Caki2 (cell line): ENCODE results near the gene BET1L. TPM values are rescaled to one million over a fixed set of nuclear protein-coding genes. Genes with fewer than 3 reads are reported as not detected.

Experiments used
- DNase-seq: peaks from one replicate; pipeline ENCODE4 v3.0.0-alpha.2; 2015; ENCODE audit warnings: low read depth
- in situ Hi-C: cut with HindIII; loops from 2 replicates; pipeline ENCODE4 v1.10.0; 2016; ENCODE audit warnings: low sequenced_read_pairs, low pct_unique_long_range_greater_than_20kb, mixed read lengths
- total RNA-seq: library from RNA; depleted of rRNA; stranded (reverse); fragments of >200 nt; shearing (Covaris generic); gene quantifications from 2 replicates; pipeline ENCODE4 v1.2.3, GENCODE V29; 2014; ENCODE audit warnings: low replicate concordance

Gene BET1L
- total RNA-seq, 1 experiment from 2014 or later: 23.3 TPM

- in situ Hi-C loops: no loop called here
- no peak for DNase-seq
Measured at GRCh38 chr11:213111-213510, 5.9 kb upstream of the BET1L start.

DNA sequence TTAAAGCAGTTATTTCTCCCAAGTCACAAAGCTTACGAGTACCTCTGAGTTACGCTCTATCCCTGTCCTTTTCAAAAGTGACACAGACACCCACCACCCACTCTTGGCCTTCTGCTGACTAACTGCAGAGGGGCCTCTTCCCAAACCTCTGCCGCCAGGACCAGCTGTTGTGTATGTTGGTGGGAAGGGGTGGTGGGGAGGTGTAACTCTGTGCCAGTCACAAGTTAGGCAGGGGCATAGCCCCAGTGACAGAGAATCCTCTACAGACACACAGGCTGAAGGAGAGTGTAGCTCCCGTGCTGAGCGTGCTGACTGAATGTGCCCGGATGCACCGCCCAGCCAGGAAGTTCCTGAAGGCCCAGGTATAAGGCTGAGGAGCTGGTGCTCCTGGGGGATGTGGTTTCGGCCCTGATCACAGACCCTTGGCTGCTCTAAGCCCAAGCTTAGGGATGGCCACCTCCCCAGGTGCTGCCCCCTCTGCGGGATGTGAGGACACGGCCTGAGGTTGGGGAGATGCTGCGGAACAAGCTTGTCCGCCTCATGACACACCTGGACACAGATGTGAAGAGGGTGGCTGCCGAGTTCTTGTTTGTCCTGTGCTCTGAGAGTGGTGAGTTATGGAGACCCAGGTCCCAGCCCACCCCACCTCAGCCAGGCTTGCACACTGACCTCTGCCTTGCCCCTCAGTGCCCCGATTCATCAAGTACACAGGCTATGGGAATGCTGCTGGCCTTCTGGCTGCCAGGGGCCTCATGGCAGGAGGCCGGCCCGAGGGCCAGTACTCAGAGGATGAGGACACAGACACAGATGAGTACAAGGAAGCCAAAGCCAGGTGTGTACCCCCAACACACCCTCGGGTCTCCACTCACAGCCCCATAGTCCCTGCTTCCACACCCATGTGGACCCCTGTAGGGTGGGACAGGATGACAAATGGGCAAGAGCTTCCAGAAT, 5.2 kb upstream of the BET1L start:
- no peak for DNase-seq
- in situ Hi-C loops: no loop called here

- no peak for DNase-seq
Measured at GRCh38 chr11:211741-212140, 4.5 kb upstream of the BET1L start.

DNA sequence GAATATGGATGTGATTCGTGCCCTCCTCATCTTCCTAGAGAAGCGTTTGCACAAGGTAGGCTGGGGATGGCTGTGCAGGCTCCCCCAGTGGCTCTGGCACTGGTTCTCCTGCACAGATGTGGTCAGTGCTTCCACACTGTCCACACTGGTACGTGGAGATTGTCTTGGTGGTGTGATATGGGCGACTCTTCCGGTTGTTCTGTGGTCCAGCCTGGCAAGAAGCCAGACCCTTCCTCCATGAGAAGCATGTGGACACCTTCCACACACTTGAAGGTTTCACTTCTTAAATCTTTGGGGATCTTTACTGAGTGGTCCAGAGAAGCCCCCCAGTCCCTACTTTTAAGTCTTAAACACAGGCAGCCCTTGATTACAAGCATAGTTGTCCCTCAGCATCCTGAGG, 4.1 kb upstream of the BET1L start:
- in situ Hi-C loops: no loop called here
- no peak for DNase-seq

More at GRCh38 chr11:211741-212140, 4.5 kb upstream of the BET1L start:
- in situ Hi-C loops: no loop called here

DNA sequence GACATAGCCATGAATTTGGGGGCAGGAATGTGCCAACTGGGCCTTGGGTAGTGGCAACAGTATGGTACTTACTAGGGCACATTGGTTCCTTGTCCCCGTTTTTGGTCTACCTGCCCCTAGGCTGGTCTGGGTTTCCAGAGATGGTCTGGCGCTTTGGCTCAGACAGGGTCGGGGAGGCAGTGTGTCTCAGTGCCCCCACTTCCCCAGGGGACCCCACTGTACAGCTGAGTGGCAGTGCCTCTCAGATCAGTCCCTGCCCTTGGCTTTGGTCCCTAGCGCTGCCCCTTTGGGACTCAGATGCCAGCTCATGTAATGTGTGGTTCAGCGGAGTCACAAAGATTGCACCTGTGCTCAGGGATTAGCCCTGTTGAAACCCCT, 3.6 kb upstream of the BET1L start:
- DNase-seq: no peak
- in situ Hi-C loops: no loop called here

DNA sequence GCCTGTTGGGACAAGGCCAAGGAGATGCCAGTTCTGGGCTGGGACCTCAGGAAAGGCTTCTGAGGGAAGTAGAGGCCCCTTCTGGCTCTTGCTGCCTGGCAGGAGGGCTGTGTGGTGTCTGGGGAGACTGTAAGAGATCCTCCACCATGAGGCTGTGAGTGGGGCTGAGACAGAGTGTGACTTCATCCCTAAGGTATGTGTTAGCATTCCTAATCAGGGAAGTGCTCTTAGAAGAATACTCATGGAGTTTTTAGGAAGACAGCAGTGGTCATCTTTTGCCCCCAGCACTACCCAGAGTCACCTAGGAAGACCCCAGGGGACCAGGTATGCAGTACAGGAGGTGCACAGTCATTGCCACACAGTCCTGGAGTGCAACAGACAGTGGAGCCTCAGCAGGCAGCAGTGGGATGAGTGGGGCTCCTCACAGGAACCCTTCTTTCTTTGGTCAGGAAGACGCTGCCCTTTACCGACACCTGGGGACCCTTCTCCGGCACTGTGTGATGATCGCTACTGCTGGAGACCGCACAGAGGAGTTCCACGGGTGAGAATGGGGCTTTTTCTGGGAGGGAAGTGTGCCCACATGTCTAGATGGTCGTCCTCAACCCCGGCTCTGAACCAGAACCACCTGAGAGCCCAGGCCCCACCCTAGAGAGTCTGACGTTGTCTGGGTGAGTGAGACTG, 3.1 kb upstream of the BET1L start:
- DNase-seq: no peak
- in situ Hi-C loops: no loop called here

DNA sequence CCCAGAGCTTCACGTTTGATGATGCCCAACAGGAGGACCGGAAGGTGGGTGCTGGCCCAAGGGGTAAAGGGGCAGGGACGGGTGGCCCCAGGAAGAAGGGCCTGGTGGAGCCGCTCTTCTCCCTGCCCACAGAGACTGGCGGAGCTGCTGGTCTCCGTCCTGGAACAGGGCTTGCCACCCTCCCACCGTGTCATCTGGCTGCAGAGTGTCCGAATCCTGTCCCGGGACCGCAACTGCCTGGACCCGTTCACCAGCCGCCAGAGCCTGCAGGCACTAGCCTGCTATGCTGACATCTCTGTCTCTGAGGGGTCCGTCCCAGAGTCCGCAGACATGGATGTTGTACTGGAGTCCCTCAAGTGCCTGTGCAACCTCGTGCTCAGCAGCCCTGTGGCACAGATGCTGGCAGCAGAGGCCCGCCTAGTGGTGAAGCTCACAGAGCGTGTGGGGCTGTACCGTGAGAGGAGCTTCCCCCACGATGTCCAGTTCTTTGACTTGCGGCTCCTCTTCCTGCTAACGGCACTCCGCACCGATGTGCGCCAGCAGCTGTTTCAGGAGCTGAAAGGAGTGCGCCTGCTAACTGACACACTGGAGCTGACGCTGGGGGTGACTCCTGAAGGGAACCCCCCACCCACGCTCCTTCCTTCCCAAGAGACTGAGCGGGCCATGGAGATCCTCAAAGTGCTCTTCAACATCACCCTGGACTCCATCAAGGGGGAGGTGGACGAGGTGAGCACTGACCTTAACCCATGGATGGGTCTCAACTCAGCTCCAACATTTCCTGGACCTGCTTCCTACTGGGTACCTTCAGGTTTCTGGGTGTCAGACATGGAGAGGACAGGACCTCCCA, 2.3 kb upstream of the BET1L start:
- no peak for DNase-seq
- in situ Hi-C loops: no loop called here

GRCh38 chr11:208917-209260, 1.7 kb upstream of the BET1L start:
- in situ Hi-C loops: no loop called here
- no peak for DNase-seq

GRCh38 chr11:208181-208916, 1.1 kb upstream of the BET1L start:
- DNase-seq: peak; percentile 76
- in situ Hi-C loops: no loop called here

- in situ Hi-C loops: no loop called here
Measured at GRCh38 chr11:207863-208180, 623 bp upstream of the BET1L start.

DNA sequence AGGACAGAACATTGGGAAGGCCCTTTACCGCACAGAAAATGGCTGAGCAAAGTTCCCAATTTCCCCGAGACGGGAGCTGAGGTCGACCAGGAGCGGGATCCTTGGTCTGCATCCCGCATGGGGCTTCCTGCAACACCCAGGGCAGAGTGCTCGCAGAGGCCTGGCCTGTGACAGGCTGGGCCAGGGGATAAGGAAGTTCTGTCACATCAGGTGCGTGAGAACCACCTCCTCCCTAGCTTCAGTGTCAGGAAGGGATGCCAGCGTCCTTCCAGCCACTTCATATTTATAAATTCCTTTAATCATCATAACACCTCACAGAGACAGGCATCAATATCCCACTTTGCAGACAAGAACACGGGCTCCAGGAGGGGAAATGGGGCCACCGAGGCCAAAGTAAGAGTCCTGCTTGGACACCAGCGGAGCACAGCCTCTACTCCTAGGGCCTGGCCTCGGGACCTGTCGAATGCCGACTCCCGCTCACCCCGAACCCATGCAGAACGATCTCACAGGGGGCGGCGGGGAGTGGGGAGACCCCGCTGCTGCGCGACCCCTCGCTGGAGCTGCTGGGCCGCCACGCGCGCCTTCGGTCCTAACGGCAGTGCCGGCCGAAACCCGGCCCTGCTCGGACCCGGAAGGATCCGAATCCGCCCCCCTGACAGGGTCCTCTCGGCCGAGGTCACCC, 532 bp downstream of the BET1L start:
- in situ Hi-C loops: no loop called here
- DNase-seq: no peak

More at GRCh38 chr11:207863-208180, 623 bp upstream of the BET1L start:
- no peak for DNase-seq

DNA sequence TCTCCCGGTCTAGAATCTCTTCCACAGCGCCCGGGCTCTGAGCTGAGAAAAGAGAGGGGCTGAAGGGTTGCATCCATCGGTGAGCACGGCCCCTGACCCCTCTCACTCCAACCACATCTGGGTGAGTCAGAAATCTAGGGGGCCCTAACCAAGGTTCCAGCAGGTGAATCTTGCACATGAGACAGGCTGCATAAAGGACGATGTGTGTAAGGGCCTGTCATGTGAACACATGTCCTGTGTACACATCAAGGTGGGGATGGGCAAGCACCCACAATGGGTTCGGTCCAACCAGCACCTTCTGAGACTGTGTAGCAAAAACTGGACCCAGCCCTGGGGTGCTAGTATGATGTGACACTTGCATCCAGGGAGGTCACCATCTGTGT, 1.2 kb downstream of the BET1L start:
- in situ Hi-C loops: no loop called here
- DNase-seq: no peak

- no peak for DNase-seq
Measured at GRCh38 chr11:205221-206001, 1.8 kb downstream of the BET1L start.

DNA sequence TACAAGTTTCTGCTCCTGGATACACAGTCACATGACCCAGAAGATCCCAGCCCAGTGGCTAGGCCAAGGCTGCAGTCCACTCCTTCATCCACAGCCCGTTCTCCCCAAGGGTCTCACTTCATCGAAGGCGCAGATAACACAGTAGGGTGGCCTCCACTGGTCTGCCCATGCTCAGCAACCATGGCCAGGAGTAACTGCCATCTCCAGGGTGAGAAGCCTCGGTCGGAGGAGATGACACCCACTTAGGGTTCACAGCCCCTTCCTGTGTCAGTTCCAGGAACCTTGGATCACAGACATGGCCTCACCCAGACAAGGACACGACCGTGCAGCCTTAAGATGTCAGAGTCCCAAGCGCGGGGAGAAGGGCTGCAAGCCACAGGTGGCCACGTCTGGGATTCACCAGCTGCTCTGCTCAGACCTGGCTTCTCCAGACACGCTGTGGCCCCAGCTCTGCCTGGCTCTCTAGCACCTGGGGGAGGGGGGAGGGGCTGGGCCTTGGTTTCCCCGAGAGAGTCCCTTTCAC, 2.6 kb downstream of the BET1L start:
- in situ Hi-C loops: no loop called here
- DNase-seq: no peak

More at GRCh38 chr11:205221-206001, 1.8 kb downstream of the BET1L start:
- in situ Hi-C loops: no loop called here

DNA sequence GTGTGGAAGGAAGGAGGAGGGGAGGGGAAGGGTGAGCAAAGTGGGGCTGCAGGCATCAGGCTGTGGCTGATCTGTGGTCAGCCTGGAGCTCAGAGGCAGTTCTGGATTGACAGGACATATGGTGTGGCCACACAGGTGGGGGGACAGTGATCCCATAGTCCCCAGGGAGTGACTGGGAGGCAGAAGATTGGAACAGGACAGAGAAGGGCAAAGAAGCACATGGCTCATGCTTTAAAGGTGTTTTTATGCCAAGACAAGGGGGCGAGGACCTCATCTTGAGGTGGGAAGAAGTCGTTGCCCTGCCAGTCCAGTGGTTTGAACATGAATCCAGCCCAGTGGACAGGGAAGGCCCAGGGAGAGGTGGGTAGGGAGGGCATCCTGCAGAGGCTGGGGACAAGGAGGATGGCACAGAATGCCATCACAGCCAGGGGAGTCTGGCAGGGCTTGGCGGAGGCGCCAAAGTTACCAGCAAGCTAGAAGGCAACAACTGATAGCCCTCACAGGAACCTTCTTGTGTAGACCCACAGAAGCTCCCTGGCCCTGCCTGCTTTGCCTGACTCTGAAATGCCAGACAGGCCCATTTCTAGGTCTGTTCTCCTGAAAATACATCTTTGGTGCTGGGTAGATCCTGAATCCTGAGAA, 3.1 kb downstream of the BET1L start:
- no peak for DNase-seq
- in situ Hi-C loops: no loop called here
